AG04449 (cell line): ENCODE results near the gene SAP30BP.
"Not testable (repeated sequence)": the region's sequence is repeated elsewhere in the genome, so short reads cannot be mapped to it uniquely, and the experiment has no call there.

Experiments
- CTCF ChIA-PET: fragments of 350-600 bp; formaldehyde crosslinking; extraction: SDS; loops from one replicate; lab custom pipeline; 2021; ENCODE audit warnings: antibody characterized with exemption; lab: Yijun Ruan, JAX
- POLR2A ChIA-PET: fragments of 400-600, 350-600 bp; formaldehyde crosslinking; extraction: SDS; loops from one replicate; lab custom pipeline; 2020; ENCODE audit warnings: antibody characterized with exemption, inconsistent platforms; lab: Yijun Ruan, JAX
- DNase-seq: peaks from one replicate; pipeline ENCODE4 v3.0.0-alpha.2; 2010; ENCODE audit warnings: low read depth, low spot score
- H3K4me3 ChIP-seq: 2 replicates; pipeline ENCODE4 v1.5.1; 2011; ENCODE audit warnings: low read depth, mild to moderate bottlenecking, control low read depth, low read length
- TF ChIP-seq, protein P1 (sequence below): IDR thresholded peaks from one replicate; pipeline ENCODE4 v1.5.1; 2011; ENCODE audit warnings: mild to moderate bottlenecking, moderate library complexity, low read length, control low read depth, inconsistent platforms; ENCODE audit not compliant: insufficient read depth; ENCODE audit errors: missing control alignments

Gene SAP30BP

DNA sequence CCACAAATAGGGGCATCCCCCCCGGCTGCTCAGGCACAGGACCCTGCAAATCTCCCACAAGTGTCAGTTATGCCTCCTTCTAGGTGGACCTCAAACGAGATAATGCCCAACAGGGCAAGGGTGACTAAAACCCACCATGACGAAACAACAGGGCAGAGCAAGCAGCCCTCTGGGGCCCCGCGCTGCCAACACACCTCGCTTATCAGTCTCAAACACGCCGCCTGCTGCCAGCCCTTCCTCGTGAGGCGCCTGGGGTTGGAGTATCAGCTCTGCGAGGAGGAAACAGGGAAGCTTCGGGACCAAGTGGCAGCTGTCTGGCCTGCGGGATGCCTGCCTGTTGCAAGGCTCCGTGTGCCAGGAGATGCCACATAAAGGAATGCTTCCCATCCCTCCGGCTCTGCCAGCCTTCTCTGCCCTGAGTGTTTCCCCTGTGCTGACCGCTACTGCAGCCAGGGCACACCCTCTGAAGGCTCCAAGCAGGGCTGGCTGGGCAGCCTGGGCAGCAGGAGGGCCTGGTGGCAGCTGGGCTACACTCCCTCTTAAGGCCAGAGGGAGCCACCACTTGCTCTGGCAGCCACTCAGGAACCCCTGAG lies 31.4 kb upstream of the SAP30BP start:
- TF ChIP-seq, protein P1, sequence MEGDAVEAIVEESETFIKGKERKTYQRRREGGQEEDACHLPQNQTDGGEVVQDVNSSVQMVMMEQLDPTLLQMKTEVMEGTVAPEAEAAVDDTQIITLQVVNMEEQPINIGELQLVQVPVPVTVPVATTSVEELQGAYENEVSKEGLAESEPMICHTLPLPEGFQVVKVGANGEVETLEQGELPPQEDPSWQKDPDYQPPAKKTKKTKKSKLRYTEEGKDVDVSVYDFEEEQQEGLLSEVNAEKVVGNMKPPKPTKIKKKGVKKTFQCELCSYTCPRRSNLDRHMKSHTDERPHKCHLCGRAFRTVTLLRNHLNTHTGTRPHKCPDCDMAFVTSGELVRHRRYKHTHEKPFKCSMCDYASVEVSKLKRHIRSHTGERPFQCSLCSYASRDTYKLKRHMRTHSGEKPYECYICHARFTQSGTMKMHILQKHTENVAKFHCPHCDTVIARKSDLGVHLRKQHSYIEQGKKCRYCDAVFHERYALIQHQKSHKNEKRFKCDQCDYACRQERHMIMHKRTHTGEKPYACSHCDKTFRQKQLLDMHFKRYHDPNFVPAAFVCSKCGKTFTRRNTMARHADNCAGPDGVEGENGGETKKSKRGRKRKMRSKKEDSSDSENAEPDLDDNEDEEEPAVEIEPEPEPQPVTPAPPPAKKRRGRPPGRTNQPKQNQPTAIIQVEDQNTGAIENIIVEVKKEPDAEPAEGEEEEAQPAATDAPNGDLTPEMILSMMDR: no peak
- no peak for DNase-seq
- ChIA-PET CTCF (interaction anchor here (1.0 to 28.7 kb wide), 6 partner anchors 17 to 365 kb away, joined by 3 to 1427 read pairs (median 184); partner anchors contain the start of genes GALK1 and MIF4GD), POLR2A (no interaction called here)
- no peak overlapping the region for H3K4me3 ChIP-seq

DNA sequence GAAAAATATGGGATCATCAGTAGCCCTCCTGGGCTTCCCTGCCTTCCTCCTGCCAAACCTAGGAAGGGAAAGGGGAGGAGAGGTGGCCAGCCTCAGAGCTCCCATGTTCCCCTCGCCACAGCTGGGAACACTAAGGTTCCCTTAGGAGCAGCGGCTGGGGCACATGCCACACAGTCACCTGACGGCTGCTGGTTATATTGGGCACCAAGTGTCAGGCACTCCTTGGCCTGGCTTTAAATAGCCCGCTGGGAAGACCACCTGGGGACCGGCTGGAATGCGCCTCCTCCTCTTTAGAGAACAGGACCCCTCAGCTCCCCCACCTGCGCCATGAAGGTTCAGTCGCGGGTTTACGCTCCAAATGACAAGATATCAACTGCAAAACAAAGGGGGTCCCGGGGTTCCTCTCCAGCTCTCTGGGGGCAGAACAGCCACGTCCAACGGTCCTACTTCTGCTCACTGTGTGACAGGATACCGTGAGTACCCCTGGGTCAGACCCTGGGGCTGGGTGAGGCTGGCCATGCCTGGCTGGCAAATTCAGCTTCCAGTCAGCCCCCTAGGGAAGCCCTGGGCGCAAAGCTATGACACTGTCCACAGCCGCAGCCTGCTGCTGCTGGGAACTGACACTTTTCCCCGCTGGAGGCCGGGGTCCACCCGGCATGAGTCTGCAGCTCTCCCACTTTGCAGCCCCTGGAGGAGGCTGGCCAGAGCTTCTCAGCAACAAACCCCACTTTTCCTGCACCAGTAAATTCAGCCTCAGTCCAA lies 30.6 kb upstream of the SAP30BP start:
- TF ChIP-seq, protein P1: no peak
- ChIA-PET CTCF (interaction anchor here (1.0 to 28.7 kb wide), 8 partner anchors 16 to 366 kb away, joined by 3 to 1427 read pairs (median 8); partner anchors contain the start of genes GALK1 and MIF4GD), POLR2A (no interaction called here)
- DNase-seq: no peak
- H3K4me3 ChIP-seq: no peak overlapping the region

- TF ChIP-seq, protein P1: no peak
- POLR2A ChIA-PET: no interaction called here
- no peak overlapping the region for H3K4me3 ChIP-seq
- no peak for DNase-seq
- CTCF ChIA-PET: interaction anchor here (0.8 to 28.7 kb wide), 8 partner anchors 15 to 118 kb away, joined by 3 to 1427 read pairs (median 8); partner anchors contain the start of gene GALK1
Measured at GRCh38 chr17:75637143-75637538, 30.0 kb upstream of the SAP30BP start.

DNA sequence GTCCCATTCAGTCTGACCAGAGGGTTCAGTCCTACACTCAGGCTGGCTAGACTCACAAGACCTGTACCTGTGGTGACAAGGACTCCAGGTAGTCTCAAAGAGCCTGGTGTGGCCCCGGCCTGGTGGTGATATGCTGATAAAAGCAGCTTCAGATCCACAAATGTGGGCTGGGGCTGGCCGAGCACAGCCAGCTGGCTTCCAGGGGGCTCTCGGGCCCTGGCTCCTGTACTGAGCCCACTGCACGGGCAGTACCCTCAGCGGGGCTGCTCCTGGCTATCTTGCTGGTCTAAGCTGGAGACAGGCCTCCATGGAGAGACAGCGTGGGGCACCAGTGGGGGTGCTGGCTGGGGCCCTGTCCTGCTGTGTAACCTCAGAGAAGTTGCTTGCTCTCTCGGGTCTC lies 29.6 kb upstream of the SAP30BP start:
- no peak for DNase-seq
- ChIA-PET CTCF (interaction anchor here (0.8 to 28.7 kb wide), 7 partner anchors 15 to 118 kb away, joined by 3 to 1427 read pairs (median 11); partner anchors contain the start of gene GALK1), POLR2A (no interaction called here)
- no peak overlapping the region for H3K4me3 ChIP-seq
- TF ChIP-seq, protein P1: no peak

DNA sequence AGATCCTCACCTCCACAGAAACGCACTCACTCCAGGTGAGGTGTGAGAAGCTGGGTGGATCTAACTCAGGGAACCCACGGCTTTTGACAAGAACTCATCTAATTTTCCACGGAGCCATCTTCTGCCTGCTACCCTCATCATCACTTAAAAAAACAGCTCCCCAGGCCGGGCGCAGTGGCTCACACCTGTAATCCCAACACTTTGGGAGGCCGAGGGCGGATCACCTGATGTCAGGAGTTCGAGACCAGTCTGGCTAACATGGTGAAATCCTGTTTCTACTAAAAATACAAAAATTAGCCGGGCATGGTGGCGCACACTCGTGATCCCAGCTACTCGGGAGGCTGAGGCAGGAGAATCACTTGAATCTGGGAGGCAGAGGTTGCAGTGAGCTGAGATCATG lies 29.1 kb upstream of the SAP30BP start:
- DNase-seq, H3K4me3 ChIP-seq, POLR2A ChIA-PET: not testable (repeated sequence)
- CTCF ChIA-PET: interaction anchor here (0.8 to 28.7 kb wide), 6 partner anchors 14 to 117 kb away, joined by 3 to 1427 read pairs (median 184); partner anchors contain the start of gene GALK1

DNA sequence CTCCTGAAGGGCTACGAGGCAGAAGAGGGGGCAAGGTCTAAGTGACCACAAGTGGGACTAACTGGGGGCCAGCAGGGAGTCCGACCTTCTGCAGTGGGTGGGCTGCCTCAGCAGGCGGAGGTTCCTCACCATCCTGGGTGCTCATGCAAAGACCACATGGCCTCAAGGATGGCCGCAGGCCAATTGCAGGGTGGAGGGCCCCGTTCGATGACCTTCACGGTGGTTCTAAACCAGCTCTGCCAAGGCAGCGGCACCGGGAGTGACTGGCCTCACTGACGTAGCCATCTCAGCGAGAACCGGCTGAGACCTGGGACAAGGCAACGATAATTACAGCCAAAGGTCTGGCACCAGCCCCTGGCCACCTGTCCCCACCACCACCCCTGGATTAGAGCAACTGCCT lies 28.2 kb upstream of the SAP30BP start:
- ChIA-PET POLR2A (no interaction called here), CTCF (interaction anchor here (11.9 to 28.7 kb wide), 3 partner anchors 14 to 116 kb away, joined by 357 to 1427 read pairs (median 746); partner anchors contain the start of gene GALK1)
- no peak overlapping the region for H3K4me3 ChIP-seq
- DNase-seq: no peak
- TF ChIP-seq, protein P1: no peak
